HCT116 (cell line): ENCODE results near the gene GFPT1. TPM values are rescaled to one million over a fixed set of nuclear protein-coding genes. Genes with fewer than 3 reads are reported as not detected.

Experiments
- ATAC-seq: fragments of 200-7000 bp; cut with Tn5 transposase; 2 replicates; pipeline ENCODE4 v1.9.1; 2020; ENCODE audit warnings: mild to moderate bottlenecking, moderate library complexity
- BruUV-seq: library from RNA; stranded (reverse); fragments of 400-500 nt; replicated peaks from 2 replicates; lab custom pipeline; 2021; lab: Mats Ljungman, UMichigan
- CTCF ChIA-PET: fragments of 300-600 bp; sonication (Branson Sonifier 250); formaldehyde crosslinking; loops from one replicate; lab custom pipeline; 2021; ENCODE audit warnings: antibody characterized with exemption; lab: Charles Lee
- POLR2A ChIA-PET: fragments of 300-600, 350-600 bp; sonication (Branson Sonifier 250); formaldehyde crosslinking; loops from one replicate; lab custom pipeline; 2021; ENCODE audit warnings: antibody characterized with exemption; lab: Charles Lee
- RAD21 ChIA-PET, 2 experiments: fragments of 300-600 bp; sonication (Branson Sonifier 250); formaldehyde crosslinking; loops; one replicate each; lab custom pipeline; 2023; ENCODE audit warnings: low total read pairs in 2 of 2; ENCODE audit not compliant: uncharacterized antibody in 2 of 2, unreplicated experiment in 2 of 2, low non-redundant PET in 1 of 2; lab: Charles Lee
- DNase-seq: peaks from one replicate; pipeline ENCODE4 v3.0.0-alpha.2; 2010; ENCODE audit warnings: low read depth, low spot score
- H2AFZ ChIP-seq: fragments of 200-600 bp; shearing (Covaris generic), sonication (generic); 2 replicates; pipeline ENCODE4 v1.6.1; 2017; ENCODE audit warnings: low read depth, mixed run types, mixed read lengths, antibody characterized with exemption, low read length; ENCODE audit not compliant: poor library complexity, severe bottlenecking
- H3K27ac ChIP-seq: 2 replicates; pipeline ENCODE4 v1.5.1; 2012; ENCODE audit warnings: low read depth, low read length
- H3K27me3 ChIP-seq: fragments of 200-600 bp; sonication (generic); 2 replicates; pipeline ENCODE4 v1.6.1; 2016; ENCODE audit warnings: mixed run types, low read length, mixed read lengths; ENCODE audit not compliant: insufficient read depth
- H3K36me3 ChIP-seq, 2 experiments: fragments of 200-500 bp in 1 of 2; fragments of 200-600 bp in 1 of 2; sonication (Bioruptor generic) in 1 of 2; sonication (generic) in 1 of 2; 2 replicates each; pipeline versions ENCODE4 v1.5.1 to v1.6.1; 2014 to 2016; ENCODE audit warnings: low read length in 2 of 2, inconsistent platforms in 1 of 2, mixed read lengths in 1 of 2, mixed run types in 1 of 2; ENCODE audit not compliant: insufficient read depth in 2 of 2, control insufficient read depth in 1 of 2
- H3K4me1 ChIP-seq, 2 experiments: fragments of 200-600 bp in 1 of 2; sonication (generic) in 1 of 2; 2 replicates each; pipeline versions ENCODE4 v1.5.1 to v1.6.1; 2012 to 2017; ENCODE audit warnings: low read length in 2 of 2, inconsistent platforms in 1 of 2, mild to moderate bottlenecking in 1 of 2, mixed read lengths in 1 of 2, mixed run types in 1 of 2, moderate library complexity in 1 of 2; ENCODE audit not compliant: insufficient read depth in 2 of 2, control insufficient read depth in 1 of 2
- H3K4me2 ChIP-seq: fragments of 200-600 bp; sonication (generic); 2 replicates; pipeline ENCODE4 v1.6.1; 2017; ENCODE audit warnings: mixed run types, low read length, mixed read lengths
- H3K4me3 ChIP-seq, 2 experiments: fragments of 200-600 bp in 1 of 2; sonication (generic) in 1 of 2; replicated peaks in 1 of 2; 2 replicates each; pipeline ENCODE4 v1.5.1; 2011 to 2016; ENCODE audit warnings: low read length in 2 of 2, control low read depth in 1 of 2, low read depth in 1 of 2, mild to moderate bottlenecking in 1 of 2, mixed read lengths in 1 of 2, mixed run types in 1 of 2
- H3K79me2 ChIP-seq: fragments of 200-600 bp; sonication (generic); 2 replicates; pipeline ENCODE4 v1.6.1; 2017; ENCODE audit warnings: mild to moderate bottlenecking, mixed run types, low read length, moderate library complexity, mixed read lengths; ENCODE audit not compliant: insufficient read depth
- H3K9ac ChIP-seq: fragments of 200-600 bp; sonication (generic); 2 replicates; pipeline ENCODE4 v1.6.1; 2016; ENCODE audit warnings: low read length, mixed read lengths
- H3K9me2 ChIP-seq: fragments of 200-600 bp; sonication (generic), shearing (Covaris generic); 2 replicates; pipeline ENCODE4 v1.6.1; 2017; ENCODE audit warnings: mixed run types, mild to moderate bottlenecking, moderate library complexity; ENCODE audit not compliant: insufficient read depth
- H3K9me3 ChIP-seq, 2 experiments: fragments of 200-500 bp in 1 of 2; fragments of 200-600 bp in 1 of 2; sonication (Bioruptor generic) in 1 of 2; sonication (generic) in 1 of 2; 2 replicates each; pipeline ENCODE4 v1.6.1; 2014 to 2017; ENCODE audit warnings: low read length in 2 of 2, mixed read lengths in 2 of 2, inconsistent platforms in 1 of 2, low read depth in 1 of 2, mild to moderate bottlenecking in 1 of 2, mixed run types in 1 of 2, moderate library complexity in 1 of 2; ENCODE audit not compliant: control insufficient read depth in 1 of 2, insufficient read depth in 1 of 2
- H4K20me1 ChIP-seq: fragments of 200-600 bp; sonication (generic), shearing (Covaris generic); 2 replicates; pipeline ENCODE4 v1.6.1; 2017; ENCODE audit warnings: mixed run types, mild to moderate bottlenecking, moderate library complexity; ENCODE audit not compliant: insufficient read depth
- CEBPB ChIP-seq: IDR thresholded peaks from 2 replicates; pipeline ENCODE4 v1.6.1; 2012; ENCODE audit warnings: low read depth
- EGR1 ChIP-seq: IDR thresholded peaks from 2 replicates; pipeline ENCODE4 v1.6.1; 2012; ENCODE audit warnings: low read depth
- EZH2 ChIP-seq: fragments of 200-600 bp; sonication (generic); IDR thresholded peaks from 2 replicates; pipeline ENCODE4 v1.6.1; 2017; ENCODE audit warnings: antibody characterized with exemption, mixed run types
- FOSL1 ChIP-seq: IDR thresholded peaks from 2 replicates; pipeline ENCODE4 v1.6.1; 2012; ENCODE audit warnings: low read depth
- JUND ChIP-seq: IDR thresholded peaks from 2 replicates; pipeline ENCODE4 v1.6.1; 2012
- POLR2AphosphoS5 ChIP-seq: IDR thresholded peaks from 2 replicates; pipeline ENCODE4 v1.6.1; 2011; ENCODE audit warnings: mild to moderate bottlenecking, low read depth, low read length, moderate library complexity
- RAD21 ChIP-seq: IDR thresholded peaks from 2 replicates; pipeline ENCODE4 v1.6.1; 2012; ENCODE audit warnings: low read depth, mild to moderate bottlenecking
- SP1 ChIP-seq: IDR thresholded peaks from 2 replicates; pipeline ENCODE4 v1.6.1; 2012; ENCODE audit warnings: low read depth
- SRF ChIP-seq: IDR thresholded peaks from 2 replicates; pipeline ENCODE4 v1.6.1; 2012; ENCODE audit warnings: low read depth
- YY1 ChIP-seq: IDR thresholded peaks from 2 replicates; pipeline ENCODE4 v1.6.1; 2011; ENCODE audit warnings: low read length, low read depth, moderate library complexity, mild to moderate bottlenecking; ENCODE audit not compliant: insufficient replicate concordance; ENCODE audit errors: extremely low read depth
- ZNF274 ChIP-seq: fragments of 200-500 bp; sonication (Bioruptor generic); IDR thresholded peaks from 2 replicates; pipeline ENCODE4 v1.6.1; 2014; ENCODE audit warnings: mild to moderate bottlenecking, low read depth, low read length, inconsistent platforms
- intact Hi-C: fragments of 100-400 bp; cut with micrococcal nuclease; formaldehyde crosslinking; loops from 2 replicates; pipeline ENCODE4 v1.10.0; 2022
- total RNA-seq: library from RNA; stranded (reverse); gene quantifications from one replicate; pipeline ENCODE4 v1.2.1, GENCODE V29; 2021; ENCODE audit not compliant: unreplicated experiment
- TF ChIP-seq, protein P1 (sequence below): IDR thresholded peaks from 2 replicates; pipeline ENCODE4 v1.6.1; 2011; ENCODE audit warnings: mild to moderate bottlenecking, low read length, moderate library complexity; ENCODE audit not compliant: insufficient replicate concordance; ENCODE audit errors: extremely low read depth
- TF ChIP-seq, protein P2 (sequence below): IDR thresholded peaks from 2 replicates; pipeline ENCODE4 v1.6.1; 2012; ENCODE audit warnings: low read depth

GFPT1 gene
- total RNA-seq, 1 experiment from 2014 or later = 62.4 TPM

DNA sequence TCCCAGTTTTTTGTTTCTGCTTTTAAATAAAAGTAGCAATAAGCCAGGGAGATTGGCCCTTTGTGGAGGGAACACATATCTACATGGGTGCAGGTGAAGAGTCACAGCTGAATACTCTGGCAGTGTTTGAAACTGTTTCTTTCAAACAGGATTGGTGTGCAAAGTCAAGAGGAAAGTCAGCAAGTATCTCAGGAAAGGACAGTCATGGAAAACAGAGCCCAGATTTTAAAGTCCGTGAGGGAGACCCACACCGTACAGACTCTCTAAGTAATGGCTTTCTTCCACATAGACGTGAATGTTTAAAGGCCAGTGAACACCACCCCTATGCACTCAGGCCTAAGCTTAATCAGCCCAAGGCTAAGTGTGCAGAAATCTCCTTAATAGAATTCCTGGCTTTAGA, 95.3 kb downstream of the GFPT1 start:
- ChIA-PET POLR2A (no interaction called here), CTCF (no interaction called here), RAD21 (no interaction called here)
- ATAC-seq (no peak), DNase-seq (no peak)
- Histone ChIP-seq H3K4me1 (no peaks in the 10 kb centered on the region), H3K9me2 (no peaks in the 10 kb centered on the region), H2AFZ (no peak overlapping the region), H3K79me2 (no peaks in the 10 kb centered on the region), H3K27ac (no peak overlapping the region), H3K36me3 (no peaks in the 10 kb centered on the region), H3K27me3 (no peaks in the 10 kb centered on the region), H4K20me1 (no peaks in the 10 kb centered on the region), H3K9me3 (no peaks in the 10 kb centered on the region), H3K9ac (no peak overlapping the region), H3K4me3 (no peak overlapping the region), H3K4me2 (no peak overlapping the region)
- intact Hi-C loops = no loop called here
- no TSS peak for BruUV-seq
- TF ChIP-seq RAD21 (no peak), ZNF274 (no peak), JUND (no peak), CEBPB (no peak), FOSL1 (no peak), SP1 (no peak)
- TF ChIP-seq, protein P1, sequence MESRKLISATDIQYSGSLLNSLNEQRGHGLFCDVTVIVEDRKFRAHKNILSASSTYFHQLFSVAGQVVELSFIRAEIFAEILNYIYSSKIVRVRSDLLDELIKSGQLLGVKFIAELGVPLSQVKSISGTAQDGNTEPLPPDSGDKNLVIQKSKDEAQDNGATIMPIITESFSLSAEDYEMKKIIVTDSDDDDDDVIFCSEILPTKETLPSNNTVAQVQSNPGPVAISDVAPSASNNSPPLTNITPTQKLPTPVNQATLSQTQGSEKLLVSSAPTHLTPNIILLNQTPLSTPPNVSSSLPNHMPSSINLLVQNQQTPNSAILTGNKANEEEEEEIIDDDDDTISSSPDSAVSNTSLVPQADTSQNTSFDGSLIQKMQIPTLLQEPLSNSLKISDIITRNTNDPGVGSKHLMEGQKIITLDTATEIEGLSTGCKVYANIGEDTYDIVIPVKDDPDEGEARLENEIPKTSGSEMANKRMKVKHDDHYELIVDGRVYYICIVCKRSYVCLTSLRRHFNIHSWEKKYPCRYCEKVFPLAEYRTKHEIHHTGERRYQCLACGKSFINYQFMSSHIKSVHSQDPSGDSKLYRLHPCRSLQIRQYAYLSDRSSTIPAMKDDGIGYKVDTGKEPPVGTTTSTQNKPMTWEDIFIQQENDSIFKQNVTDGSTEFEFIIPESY = no peak

DNA sequence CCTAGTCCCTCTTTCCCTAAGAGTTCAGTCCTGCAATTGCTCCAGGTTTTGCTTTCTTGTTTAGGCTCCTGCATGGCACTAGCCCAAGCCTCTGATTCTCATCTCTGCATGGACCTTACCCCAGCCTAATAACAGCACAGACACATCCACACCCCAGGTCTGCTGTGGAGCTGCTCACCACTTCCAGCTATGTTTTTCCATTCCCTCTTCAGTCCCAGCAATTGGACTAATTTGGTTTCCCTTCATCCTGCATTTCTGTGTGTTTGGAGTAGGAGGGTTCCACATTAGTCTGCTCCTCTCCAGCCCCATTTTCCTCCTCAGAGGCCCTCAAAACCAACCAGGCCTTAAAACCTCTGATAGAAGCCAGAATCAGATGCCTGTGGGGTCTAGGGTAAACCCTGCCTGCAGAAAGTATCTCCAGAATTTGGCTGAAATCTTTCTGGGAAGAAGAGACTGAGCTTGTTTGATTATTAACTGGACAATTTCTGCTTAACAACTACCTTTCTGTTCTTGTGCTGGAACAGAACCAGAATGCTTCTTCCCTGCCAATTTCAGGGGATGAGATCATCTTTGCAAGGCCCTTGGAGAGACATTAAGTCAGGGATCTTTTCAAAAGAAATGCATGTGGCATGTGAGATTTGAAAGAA, 95.9 kb downstream of the GFPT1 start:
- no peaks in the 10 kb centered on the region for H3K9me3 ChIP-seq
- no peak overlapping the region for H2AFZ ChIP-seq
- no peaks in the 10 kb centered on the region for H3K4me1 ChIP-seq
- H3K9me2 ChIP-seq = no peaks in the 10 kb centered on the region
- DNase-seq = no peak
- RAD21 ChIA-PET = no interaction called here
- no peaks in the 10 kb centered on the region for H3K79me2 ChIP-seq
- ATAC-seq = no peak
- no peaks in the 10 kb centered on the region for H3K27me3 ChIP-seq
- no peak overlapping the region for H3K27ac ChIP-seq
- no peaks in the 10 kb centered on the region for H4K20me1 ChIP-seq
- H3K9ac ChIP-seq = no peak overlapping the region
- no TSS peak for BruUV-seq
- H3K4me2 ChIP-seq = no peak overlapping the region
- CTCF ChIA-PET = no interaction called here
- intact Hi-C loops = no loop called here
- no peaks in the 10 kb centered on the region for H3K36me3 ChIP-seq
- POLR2A ChIA-PET = no interaction called here
- no peak overlapping the region for H3K4me3 ChIP-seq
- TF ChIP-seq, protein P2, sequence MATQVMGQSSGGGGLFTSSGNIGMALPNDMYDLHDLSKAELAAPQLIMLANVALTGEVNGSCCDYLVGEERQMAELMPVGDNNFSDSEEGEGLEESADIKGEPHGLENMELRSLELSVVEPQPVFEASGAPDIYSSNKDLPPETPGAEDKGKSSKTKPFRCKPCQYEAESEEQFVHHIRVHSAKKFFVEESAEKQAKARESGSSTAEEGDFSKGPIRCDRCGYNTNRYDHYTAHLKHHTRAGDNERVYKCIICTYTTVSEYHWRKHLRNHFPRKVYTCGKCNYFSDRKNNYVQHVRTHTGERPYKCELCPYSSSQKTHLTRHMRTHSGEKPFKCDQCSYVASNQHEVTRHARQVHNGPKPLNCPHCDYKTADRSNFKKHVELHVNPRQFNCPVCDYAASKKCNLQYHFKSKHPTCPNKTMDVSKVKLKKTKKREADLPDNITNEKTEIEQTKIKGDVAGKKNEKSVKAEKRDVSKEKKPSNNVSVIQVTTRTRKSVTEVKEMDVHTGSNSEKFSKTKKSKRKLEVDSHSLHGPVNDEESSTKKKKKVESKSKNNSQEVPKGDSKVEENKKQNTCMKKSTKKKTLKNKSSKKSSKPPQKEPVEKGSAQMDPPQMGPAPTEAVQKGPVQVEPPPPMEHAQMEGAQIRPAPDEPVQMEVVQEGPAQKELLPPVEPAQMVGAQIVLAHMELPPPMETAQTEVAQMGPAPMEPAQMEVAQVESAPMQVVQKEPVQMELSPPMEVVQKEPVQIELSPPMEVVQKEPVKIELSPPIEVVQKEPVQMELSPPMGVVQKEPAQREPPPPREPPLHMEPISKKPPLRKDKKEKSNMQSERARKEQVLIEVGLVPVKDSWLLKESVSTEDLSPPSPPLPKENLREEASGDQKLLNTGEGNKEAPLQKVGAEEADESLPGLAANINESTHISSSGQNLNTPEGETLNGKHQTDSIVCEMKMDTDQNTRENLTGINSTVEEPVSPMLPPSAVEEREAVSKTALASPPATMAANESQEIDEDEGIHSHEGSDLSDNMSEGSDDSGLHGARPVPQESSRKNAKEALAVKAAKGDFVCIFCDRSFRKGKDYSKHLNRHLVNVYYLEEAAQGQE = no peak
- TF ChIP-seq FOSL1 = no peak
- TF ChIP-seq SRF = no peak
- TF ChIP-seq EGR1 = no peak
- TF ChIP-seq POLR2AphosphoS5 = no peak
- TF ChIP-seq RAD21 = no peak
- TF ChIP-seq ZNF274 = no peak
- TF ChIP-seq EZH2 = no peak
- no peak for TF ChIP-seq YY1
